CD4-positive, alpha-beta T cell treated with Interleukin-6 at 100 ng/mL for 8 hours (primary cell): ENCODE data around the gene MYCBPAP.

Source experiments
- DNase-seq: peaks from one replicate; pipeline ENCODE4 v3.0.0-alpha.2; 2020; ENCODE audit warnings: mixed read lengths, low spot score

The MYCBPAP gene

GRCh38 chr17:50519141-50519834 lies 11.0 kb downstream of the MYCBPAP start:
- no peak for DNase-seq

- no peak for DNase-seq
Observed at GRCh38 chr17:50520483-50520882, 12.2 kb downstream of the MYCBPAP start.

DNA sequence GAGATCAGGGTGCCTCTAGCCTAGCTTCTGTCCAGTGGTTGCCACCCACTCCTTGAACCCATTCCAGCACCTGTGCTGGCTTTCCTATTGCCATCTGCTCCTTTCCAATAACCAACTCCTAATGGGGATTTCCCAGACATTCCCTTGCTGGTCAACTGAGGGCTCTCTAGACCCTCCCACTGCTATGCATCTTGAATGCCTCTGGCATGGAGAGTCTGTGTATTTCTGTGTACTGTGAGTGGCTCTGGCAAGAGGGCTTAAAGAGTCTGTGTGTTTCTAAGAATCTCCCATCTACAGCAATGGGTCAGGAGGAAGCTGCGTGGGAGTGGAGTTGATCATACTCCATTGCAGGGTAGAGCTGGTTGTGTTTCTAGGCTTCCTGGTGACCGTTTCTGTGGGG lies 13.3 kb downstream of the MYCBPAP start:
- no peak for DNase-seq

DNA sequence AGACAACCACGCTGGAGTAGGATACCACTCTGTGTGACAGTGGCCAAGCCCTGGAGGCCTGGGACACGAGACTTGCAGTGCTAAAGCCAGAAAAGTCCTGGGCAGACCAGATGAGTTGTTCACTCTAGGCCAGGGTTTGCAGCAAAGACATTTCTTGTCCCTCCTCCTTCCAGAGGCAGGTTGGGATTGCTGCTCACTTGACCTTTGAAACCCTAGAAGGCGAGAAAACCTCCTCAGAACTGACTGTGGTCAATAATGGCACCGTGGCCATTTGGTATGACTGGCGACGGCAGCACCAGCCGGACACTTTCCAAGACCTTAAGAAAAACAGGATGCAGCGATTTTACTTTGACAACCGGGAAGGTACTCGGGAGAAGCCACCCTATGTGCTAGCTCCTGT lies 14.5 kb downstream of the MYCBPAP start:
- no peak for DNase-seq

DNA sequence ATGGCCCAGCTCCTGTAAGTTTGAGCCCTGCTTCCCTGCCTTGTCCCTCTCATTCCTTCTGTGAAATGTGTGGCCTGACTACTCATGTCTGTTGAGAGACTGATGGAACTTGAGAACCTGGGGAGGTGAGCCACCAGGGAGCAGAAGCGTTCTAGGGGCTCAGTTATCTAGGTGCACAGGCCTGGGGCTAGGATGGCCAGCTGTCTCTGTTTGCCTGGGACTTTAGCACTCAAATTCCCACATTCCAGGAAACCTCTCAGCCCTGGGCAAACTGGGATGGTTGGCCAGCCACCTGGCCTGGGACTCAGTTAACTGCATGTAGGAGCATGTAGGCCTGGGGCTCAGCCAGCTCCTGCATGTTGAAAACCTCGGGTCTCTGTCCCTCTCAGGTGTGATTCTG lies 15.0 kb downstream of the MYCBPAP start:
- no peak for DNase-seq

DNA sequence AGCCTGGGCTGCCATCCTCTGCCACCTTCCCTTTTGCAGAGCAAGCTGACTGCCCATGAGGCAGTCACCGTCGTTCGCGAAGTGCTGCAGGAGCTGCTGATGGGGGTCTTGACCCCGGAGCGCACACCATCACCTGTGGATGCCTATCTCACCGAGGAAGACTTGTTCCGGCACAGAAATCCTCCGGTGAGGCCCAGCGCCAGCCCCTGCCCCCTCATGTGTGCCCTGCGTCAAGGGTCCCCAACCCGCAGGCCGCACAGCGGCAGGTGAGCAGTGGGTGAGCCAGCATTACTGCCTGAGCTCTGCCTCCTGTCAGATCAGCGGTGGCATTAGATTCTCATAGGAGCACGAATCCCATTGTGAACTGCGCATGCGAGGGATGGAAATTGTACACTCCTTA lies 16.6 kb downstream of the MYCBPAP start:
- no peak for DNase-seq

GRCh38 chr17:50527155-50527762 lies 19.0 kb downstream of the MYCBPAP start:
- no peak for DNase-seq

DNA sequence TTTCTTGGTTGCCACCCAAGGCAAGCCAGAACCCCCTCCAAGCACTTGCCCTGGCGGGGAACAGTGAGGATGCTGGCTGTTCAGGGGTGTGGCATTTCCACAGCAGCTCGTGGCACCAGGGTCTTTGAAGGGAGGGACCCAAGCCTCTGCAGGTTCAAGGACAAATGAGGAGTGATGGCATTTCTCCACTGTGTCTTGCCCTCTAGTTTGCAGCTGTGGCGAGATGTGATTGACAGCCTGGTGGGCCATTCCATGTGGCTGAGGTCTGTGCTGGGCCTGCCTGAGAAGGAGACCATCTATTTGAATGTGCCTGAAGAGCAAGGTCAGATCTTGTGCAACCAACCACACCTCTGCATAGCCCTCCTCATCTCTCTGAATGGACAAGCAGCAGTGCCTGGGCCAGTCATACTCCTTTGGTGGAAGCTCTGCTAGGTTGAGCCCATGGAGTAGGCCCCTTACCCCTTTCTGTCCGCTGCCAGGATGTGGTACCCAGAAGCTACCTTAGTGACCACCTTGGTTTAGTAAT lies 19.8 kb downstream of the MYCBPAP start:
- no peak for DNase-seq

DNA sequence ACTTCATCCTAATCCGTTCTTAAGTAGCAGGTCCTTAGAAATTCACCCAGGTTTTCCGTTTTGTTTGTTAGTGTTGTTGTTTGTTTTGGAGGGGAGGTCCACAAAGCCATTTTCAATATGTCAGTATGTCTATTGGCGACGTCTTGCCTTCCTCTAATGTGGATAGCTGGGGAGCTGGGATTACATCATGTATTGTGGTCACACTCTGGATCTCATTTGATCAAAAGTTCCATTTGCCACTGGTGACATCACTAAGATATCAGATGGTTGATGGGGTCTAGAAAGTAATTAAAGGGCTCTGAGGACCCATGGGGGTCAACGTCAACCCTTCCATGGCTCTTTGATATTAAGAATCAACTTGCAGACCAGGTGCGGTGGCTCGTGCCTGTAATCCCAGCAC lies 21.6 kb downstream of the MYCBPAP start:
- DNase-seq, result no peak

GRCh38 chr17:50531428-50532025 lies 23.3 kb downstream of the MYCBPAP start:
- no peak for DNase-seq

DNA sequence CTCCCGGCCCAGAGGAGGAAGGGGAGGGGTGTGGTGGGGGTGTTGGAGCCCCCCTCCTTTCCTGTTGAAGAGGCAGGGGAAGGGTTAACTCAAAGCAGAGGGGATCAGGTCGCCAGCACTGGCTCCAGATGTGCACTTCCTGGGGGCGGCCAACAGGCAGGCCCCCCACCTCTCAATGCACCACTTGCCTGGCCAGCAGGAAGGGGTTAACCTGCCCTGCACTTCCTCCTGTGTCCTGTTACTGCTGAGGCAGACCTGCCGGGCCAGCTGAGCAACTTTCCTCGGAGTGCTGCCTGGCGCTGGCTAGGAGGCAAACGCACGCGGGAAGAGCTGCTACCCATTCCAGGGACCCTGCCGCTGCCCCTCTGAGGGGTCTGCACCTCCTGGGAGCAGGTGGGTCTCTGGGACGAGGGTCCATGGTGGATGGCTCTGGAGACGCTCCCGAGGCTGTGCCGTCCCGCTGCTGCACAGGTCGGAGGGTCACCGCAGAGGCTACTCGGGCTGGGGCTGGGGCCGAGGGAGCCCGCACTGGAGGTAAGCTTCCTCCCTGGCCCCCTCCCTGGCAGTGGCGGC lies 24.3 kb downstream of the MYCBPAP start, which contains the start of gene EPN3:
Gene EPN3 (plus strand): TSS at position 284 of the 573 bp plus-strand sequence. CDS start 3,822 bp downstream, outside the sequence.
- DNase-seq, result no peak

DNA sequence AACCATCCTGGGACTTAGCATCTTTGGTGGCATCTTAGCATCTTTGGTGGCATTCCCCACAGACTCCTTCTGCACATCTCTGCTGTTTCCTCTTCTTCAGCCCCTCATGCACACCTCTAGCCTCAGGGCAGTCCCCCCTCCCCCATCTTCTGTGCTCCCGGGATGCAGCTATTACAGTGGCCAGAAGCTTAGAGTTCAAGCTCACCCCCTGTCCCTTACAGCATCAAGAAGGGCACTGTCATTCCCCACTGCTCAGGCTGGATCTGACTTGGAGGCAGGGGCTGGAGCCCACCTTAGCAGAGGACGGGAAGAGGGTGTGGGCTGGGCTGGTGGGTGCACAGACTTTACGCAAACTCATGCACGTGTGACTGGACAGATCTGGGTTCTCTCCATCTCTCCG lies 24.9 kb downstream of the MYCBPAP start:
- no peak for DNase-seq

- no peak for DNase-seq
Observed at GRCh38 chr17:50533720-50534148, 25.5 kb downstream of the MYCBPAP start.

DNA sequence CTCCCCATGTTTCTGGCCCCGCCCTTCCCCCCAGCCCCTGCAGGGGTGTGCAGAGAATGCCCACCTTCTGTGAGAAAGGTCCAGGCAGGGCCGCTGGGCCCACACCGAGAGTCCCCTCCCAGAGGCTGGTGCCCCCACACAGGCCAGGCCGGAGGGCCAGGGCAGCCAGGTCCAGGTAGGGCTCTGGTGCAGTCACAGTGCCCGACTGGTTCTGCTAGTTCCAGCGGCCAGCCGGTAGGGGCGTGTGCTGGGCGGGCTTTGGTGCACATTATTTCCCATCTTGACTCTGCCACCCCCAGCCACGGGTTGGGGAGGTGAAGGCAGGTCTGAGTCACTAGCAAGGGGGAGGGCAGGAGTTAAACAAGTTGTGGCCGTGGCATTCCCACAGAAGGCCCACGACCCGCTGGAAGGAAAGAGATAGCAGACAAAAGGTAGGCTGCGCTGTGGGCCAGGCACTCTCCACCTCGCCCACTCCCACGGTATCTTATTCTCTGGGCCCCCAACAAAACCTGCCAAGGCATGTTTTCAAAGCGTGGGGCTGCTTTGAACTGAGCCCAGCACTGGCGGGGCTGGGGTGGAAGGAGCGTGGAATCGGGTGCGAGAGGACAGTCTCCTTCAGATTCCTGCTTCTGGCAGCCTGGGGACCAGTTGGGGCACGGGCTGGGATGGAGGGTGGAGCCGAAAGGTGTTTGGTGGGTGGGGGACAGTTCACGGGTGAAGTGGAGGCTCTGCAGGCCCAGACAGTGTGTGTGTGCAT lies 26.2 kb downstream of the MYCBPAP start:
- DNase-seq, result no peak

DNA sequence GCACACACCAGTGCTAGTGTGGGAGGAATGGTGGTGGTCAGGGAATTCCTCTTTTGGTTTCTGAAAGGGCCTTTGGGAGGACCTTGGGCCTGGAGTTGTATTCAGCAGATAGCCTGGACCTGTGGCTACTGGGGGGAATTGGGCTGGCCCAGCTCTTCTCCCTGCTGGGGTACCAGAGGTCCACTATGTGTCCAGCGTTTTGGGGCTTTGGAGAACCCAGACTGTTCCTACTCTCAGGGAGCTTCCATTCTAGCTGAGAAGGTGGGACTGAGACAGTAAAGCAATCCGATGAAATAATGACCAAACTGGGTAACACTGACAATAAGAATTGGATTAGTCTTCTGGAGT lies 26.7 kb downstream of the MYCBPAP start:
- DNase-seq, result no peak

GRCh38 chr17:50535407-50535806 lies 27.2 kb downstream of the MYCBPAP start:
- no peak for DNase-seq

DNA sequence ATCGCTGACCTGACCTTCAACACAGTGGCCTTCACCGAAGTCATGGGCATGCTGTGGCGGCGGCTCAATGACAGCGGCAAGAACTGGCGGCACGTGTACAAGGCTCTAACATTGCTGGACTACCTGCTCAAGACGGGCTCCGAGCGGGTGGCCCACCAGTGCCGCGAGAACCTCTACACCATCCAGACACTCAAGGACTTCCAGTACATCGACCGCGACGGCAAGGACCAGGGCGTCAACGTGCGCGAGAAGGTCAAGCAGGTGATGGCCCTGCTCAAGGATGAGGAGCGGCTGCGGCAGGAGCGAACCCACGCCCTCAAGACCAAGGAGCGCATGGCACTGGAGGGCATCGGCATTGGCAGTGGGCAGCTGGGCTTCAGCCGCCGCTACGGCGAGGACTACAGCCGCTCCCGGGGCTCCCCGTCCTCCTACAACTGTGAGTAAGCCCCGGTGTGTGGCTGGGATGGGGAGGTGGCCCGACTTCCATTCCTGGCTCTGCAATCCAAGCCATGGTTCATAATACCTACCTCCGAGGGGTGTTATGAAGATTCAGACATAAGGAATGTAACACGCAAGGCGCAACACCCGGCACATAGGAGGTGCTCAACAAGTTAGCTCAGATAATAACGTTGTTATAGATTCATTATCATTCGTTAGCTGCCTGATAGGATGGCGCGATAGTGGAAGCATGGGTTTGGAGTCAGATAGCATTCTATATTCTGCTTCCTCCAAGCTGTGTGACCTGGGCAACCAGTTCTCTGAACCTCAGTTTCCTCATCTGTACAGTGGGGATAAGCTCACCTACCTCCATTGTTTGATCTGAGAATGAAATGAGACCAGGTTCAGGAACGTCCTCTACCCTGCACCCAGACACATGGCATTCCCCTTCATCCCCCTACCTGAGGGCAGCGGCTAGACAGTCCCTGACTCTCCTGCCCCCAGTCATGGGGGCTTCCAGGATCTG lies 28.7 kb downstream of the MYCBPAP start:
- DNase-seq, result no peak

- DNase-seq, result no peak
Observed at GRCh38 chr17:50537721-50538548, 29.7 kb downstream of the MYCBPAP start.

- no peak for DNase-seq
Observed at GRCh38 chr17:50538549-50539410, 30.5 kb downstream of the MYCBPAP start.
